Heart left ventricle (tissue), 13 donors: Measurements from ENCODE around the gene TMSB10.

Experiments
- POLR2A ChIP-seq, 2 donors: fragments of 450-650 bp; IDR thresholded peaks; one replicate each; pipeline ENCODE4 v1.6.1; 2017; ENCODE audit warnings: antibody characterized with exemption in 2 of 2, mild to moderate bottlenecking in 2 of 2, moderate library complexity in 2 of 2
- TF ChIP-seq, protein P1 (sequence below), 12 donors: fragments of 200-600 bp; sonication (generic) in 4 of 12; IDR thresholded peaks; one replicate each; pipeline versions ENCODE4 v1.5.0 to v1.8.0; 2018 to 2022; ENCODE audit warnings: antibody characterized with exemption in 12 of 12, mild to moderate bottlenecking in 5 of 12
- donor health status: ischemic (EF 13 %, LVEDD 7.1; RV severe dilation, severe dysfunction).
- donor health status: DM: no; HTN: yes; CAD: no.
- donor health status: DM: no; HTN: no; CAD: no.
- donor health status: ischemic (EF 25% LVEDD 6.9; RV normal size, moderate dysfunction).
- donor health status: ischemic (EF 25% LVEDD 5.7; RV mildly dilated, moderate dysfunction).
- donor health status: ischemic (EF 35%, LVEDD 5.7; RV mildly dilated, moderate dysfunction).
- donor health status: nonischemic (EF 11% LVEDD 7.7; RV severe dilation, severe dysfunction).
- donor health status: DM: yes; HTN: yes; CAD: no.
- donor health status: PGD.
- donor health status: ischemic (EF 29% LVEDD 5.4; RV normal size, mild dysfunction).
- donor health status: nonischemic (EF 23%, LVEDD 6.1; RV moderate dilation, normal function).

DNA sequence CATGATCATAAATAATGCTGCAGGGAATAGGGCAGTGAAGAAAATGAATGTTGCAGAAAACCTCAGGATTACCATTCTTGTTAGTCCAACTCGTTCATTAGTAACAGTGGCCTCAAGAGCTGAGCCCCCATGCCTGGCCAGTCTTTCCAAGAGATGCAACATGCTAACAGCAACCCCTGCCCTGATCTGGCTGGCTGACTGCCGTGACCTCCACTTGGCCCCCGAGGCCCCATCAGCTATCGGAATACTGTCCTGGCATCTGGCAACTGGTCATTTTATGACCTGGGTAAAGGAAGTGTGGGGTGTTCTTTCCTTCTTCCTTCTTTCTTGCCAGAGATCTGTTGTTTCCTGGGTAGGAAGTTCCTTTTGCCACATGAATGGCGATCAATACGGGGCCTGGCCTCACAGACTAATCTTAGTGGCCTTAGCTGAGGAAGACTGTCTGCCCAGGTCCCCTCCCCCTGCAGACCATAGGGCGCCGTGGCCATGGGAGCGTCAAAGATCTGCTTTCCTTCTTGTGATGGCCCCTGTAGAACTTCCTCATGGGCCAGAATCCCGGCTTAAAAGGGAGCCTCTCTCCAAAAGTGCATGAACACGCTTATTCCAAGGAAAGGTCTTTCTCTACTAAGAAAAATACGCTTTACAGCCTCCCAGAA is 14.0 kb upstream of the TMSB10 start:
- no peak for TF ChIP-seq POLR2A (IDR thresholded peaks at IDR 0.05)
- TF ChIP-seq, protein P1, sequence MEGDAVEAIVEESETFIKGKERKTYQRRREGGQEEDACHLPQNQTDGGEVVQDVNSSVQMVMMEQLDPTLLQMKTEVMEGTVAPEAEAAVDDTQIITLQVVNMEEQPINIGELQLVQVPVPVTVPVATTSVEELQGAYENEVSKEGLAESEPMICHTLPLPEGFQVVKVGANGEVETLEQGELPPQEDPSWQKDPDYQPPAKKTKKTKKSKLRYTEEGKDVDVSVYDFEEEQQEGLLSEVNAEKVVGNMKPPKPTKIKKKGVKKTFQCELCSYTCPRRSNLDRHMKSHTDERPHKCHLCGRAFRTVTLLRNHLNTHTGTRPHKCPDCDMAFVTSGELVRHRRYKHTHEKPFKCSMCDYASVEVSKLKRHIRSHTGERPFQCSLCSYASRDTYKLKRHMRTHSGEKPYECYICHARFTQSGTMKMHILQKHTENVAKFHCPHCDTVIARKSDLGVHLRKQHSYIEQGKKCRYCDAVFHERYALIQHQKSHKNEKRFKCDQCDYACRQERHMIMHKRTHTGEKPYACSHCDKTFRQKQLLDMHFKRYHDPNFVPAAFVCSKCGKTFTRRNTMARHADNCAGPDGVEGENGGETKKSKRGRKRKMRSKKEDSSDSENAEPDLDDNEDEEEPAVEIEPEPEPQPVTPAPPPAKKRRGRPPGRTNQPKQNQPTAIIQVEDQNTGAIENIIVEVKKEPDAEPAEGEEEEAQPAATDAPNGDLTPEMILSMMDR (IDR thresholded peaks at IDR 0.05): no peak
